Endothelial cell of umbilical vein (primary cell): ENCODE data around the gene C1QTNF7.

ENCODE experiments used
- CTCF ChIP-seq, 2 donors: IDR thresholded peaks; 1 replicate in 1 of 2; 2 replicates in 1 of 2; pipeline ENCODE4 v1.5.1; 2011; ENCODE audit warnings: low read length in 2 of 2, mild to moderate bottlenecking in 2 of 2, moderate library complexity in 2 of 2, control low read depth in 1 of 2, inconsistent platforms in 1 of 2, low read depth in 1 of 2; ENCODE audit not compliant: insufficient read depth in 1 of 2; ENCODE audit errors: extremely low read depth in 1 of 2
- EZH2 ChIP-seq: IDR thresholded peaks from 2 replicates; pipeline ENCODE4 v1.6.1; 2012; ENCODE audit warnings: borderline replicate concordance, low read depth, mild to moderate bottlenecking, moderate library complexity, low read length, inconsistent platforms; ENCODE audit not compliant: severe bottlenecking
- JUN ChIP-seq: IDR thresholded peaks from 2 replicates; pipeline ENCODE4 v1.6.1; 2011; ENCODE audit warnings: borderline replicate concordance, low read depth; ENCODE audit not compliant: insufficient read length, insufficient read depth
- MAX ChIP-seq: IDR thresholded peaks from 2 replicates; pipeline ENCODE4 v1.6.1; 2011; ENCODE audit not compliant: insufficient read depth, insufficient read length
- MYC ChIP-seq: IDR thresholded peaks from one replicate; pipeline ENCODE4 v1.6.1; 2011; ENCODE audit warnings: mild to moderate bottlenecking, low read depth, low read length
- POLR2A ChIP-seq: IDR thresholded peaks from 2 replicates; pipeline ENCODE4 v1.6.1; 2012; ENCODE audit warnings: low read depth, mild to moderate bottlenecking, control low read depth, low read length
- POLR2AphosphoS5 ChIP-seq: IDR thresholded peaks from 2 replicates; pipeline ENCODE4 v1.6.1; 2012; ENCODE audit warnings: low read depth, mild to moderate bottlenecking, control low read depth, low read length, moderate library complexity; ENCODE audit not compliant: insufficient read depth

GRCh38 chr4:15459706-15460105 is 31.9 kb downstream of the C1QTNF7 start:
- no peak for TF ChIP-seq CTCF (IDR thresholded peaks at IDR 0.05; ENCODE audit: extremely low read depth in 1 of 2, insufficient read depth in 1 of 2, low read depth in 1 of 2, low read length in 2 of 2)
- TF ChIP-seq POLR2A = no peak
- TF ChIP-seq EZH2 = no peak
- TF ChIP-seq POLR2AphosphoS5 = no peak
- no peak for TF ChIP-seq MYC
- no peak for TF ChIP-seq JUN
- TF ChIP-seq MAX = no peak
